Psoas muscle (tissue), 8 donors: ENCODE data around the gene SLC22A13. TPM values are rescaled to one million over a fixed set of nuclear protein-coding genes. Genes with fewer than 3 reads are reported as not detected.
"Not testable (repeated sequence)": the region's sequence is repeated elsewhere in the genome, so short reads cannot be mapped to it uniquely, and the experiment has no call there.

ENCODE experiments used
- ATAC-seq, 4 donors: fragments of 200-7000 bp; cut with Tn5 transposase; one replicate each; pipeline ENCODE4 v1.9.1; 2020; ENCODE audit warnings: moderate library complexity in 3 of 4, mild to moderate bottlenecking in 2 of 4
- DNase-seq, 2 donors: peaks; one replicate each; pipeline ENCODE4 v3.0.0-alpha.2; 2020
- H3K27ac ChIP-seq: fragments of 200-600 bp; one replicate; pipeline ENCODE4 v1.8.0; 2022
- H3K27me3 ChIP-seq, 3 donors: fragments of 200-600 bp in 1 of 3; one replicate each; pipeline versions ENCODE4 v1.6.1 to v1.8.0; 2013 to 2022; ENCODE audit warnings: low read length in 2 of 3, mild to moderate bottlenecking in 2 of 3, moderate library complexity in 1 of 3; ENCODE audit not compliant: insufficient read depth in 3 of 3
- H3K36me3 ChIP-seq, 2 donors: fragments of 200-600 bp in 1 of 2; one replicate each; pipeline versions ENCODE4 v1.6.1 to v1.8.0; 2013 to 2022; ENCODE audit warnings: low read depth in 1 of 2, mild to moderate bottlenecking in 1 of 2, moderate library complexity in 1 of 2; ENCODE audit not compliant: insufficient read depth in 1 of 2
- H3K4me1 ChIP-seq: fragments of 200-600 bp; one replicate; pipeline ENCODE4 v1.8.0; 2022
- H3K4me3 ChIP-seq: fragments of 200-600 bp; one replicate; pipeline ENCODE4 v1.8.0; 2022; ENCODE audit warnings: mild to moderate bottlenecking
- H3K9me3 ChIP-seq: fragments of 200-600 bp; one replicate; pipeline ENCODE4 v1.8.0; 2022
- WGBS, 3 donors: extraction: QIAGEN DNeasy Blood & Tissue Kit; methylation state at CpG; one replicate each; pipeline versions ENCODE4 v1.1.6 to v1.1.7; 2013; 5-methylcytosine and 5-hydroxymethylcytosine counted together
- intact Hi-C, 2 donors: fragments of 100-400 bp; cut with DNase I; formaldehyde crosslinking; loops; one replicate each; pipeline versions ENCODE4 v1.11.0 to v1.14.2; 2022
- polyA plus RNA-seq, 3 donors: library from polyadenylated mRNA; stranded (reverse); fragments of 200-250 nt; gene quantifications; one replicate each; pipeline ENCODE4 v1.2.3, GENCODE V29; 2013
- total RNA-seq, 4 donors: library from RNA; stranded (reverse); fragmentation: NEBNext Ultra II Directional in 2 of 4; extraction: Animal tissue kit (Norgen Biotek cat#: 25700) in 2 of 4; gene quantifications; one replicate each; pipeline versions ENCODE4 v1.2.1 to v1.2.4, GENCODE V29; 2021 to 2023
- TF ChIP-seq, protein P1 (sequence below): fragments of 200-600 bp; IDR thresholded peaks from one replicate; pipeline ENCODE4 v1.8.0; 2022; ENCODE audit warnings: antibody characterized with exemption
- donor health status: healthy with polysubstance abuse.
- donor health status: DM: no; HTN: no; CAD: no; lungs with moderate emphysema.
- donor health status: Bipolar disorder and iron deficiency.
- donor health status: healthy.
- donor health status: DM: yes; HTN: yes; CAD: no.
- donor health status: DM: no; HTN: no; CAD: no.
- donor health status: DM: no; HTN: no; CAD: no.
- donor health status: DM: yes; HTN: yes; CAD: no.

The SLC22A13 gene
- total and polyA plus RNA-seq, 7 donors, result 0.11 to 0.64 (median 0.29) TPM

- intact Hi-C loops, result no loop called here
- no peaks in the 10 kb centered on the region for H3K4me1 ChIP-seq
- no peaks in the 10 kb centered on the region for H3K27me3 ChIP-seq
- no peak overlapping the region for H3K27ac ChIP-seq
- TF ChIP-seq, protein P1, sequence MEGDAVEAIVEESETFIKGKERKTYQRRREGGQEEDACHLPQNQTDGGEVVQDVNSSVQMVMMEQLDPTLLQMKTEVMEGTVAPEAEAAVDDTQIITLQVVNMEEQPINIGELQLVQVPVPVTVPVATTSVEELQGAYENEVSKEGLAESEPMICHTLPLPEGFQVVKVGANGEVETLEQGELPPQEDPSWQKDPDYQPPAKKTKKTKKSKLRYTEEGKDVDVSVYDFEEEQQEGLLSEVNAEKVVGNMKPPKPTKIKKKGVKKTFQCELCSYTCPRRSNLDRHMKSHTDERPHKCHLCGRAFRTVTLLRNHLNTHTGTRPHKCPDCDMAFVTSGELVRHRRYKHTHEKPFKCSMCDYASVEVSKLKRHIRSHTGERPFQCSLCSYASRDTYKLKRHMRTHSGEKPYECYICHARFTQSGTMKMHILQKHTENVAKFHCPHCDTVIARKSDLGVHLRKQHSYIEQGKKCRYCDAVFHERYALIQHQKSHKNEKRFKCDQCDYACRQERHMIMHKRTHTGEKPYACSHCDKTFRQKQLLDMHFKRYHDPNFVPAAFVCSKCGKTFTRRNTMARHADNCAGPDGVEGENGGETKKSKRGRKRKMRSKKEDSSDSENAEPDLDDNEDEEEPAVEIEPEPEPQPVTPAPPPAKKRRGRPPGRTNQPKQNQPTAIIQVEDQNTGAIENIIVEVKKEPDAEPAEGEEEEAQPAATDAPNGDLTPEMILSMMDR, result no peak
- no peak for ATAC-seq
- no peaks in the 10 kb centered on the region for H3K9me3 ChIP-seq
- peaks cover 0 to 25% of the 10 kb centered on the region in 2 donors for H3K36me3 ChIP-seq
- DNase-seq, result no peak
- WGBS, 3 donors, result 80 to 90% (median 89%) methylated on average over 5 of the region's 5 CpGs
- no peak overlapping the region for H3K4me3 ChIP-seq
Measured at GRCh38 chr3:38278841-38279240, 13.2 kb downstream of the SLC22A13 start.

GRCh38 chr3:38281895-38282686 is 16.5 kb downstream of the SLC22A13 start, which contains the start of gene SLC22A14:
SLC22A14 (plus strand) TSS chr3:38282294; CDS start chr3:38306027, 23,733 bp downstream.
- ATAC-seq (no peak), DNase-seq (no peak)
- Histone ChIP-seq H3K4me1 (no peaks in the 10 kb centered on the region), H3K9me3 (no peaks in the 10 kb centered on the region), H3K27ac (no peak within 1 kb of the TSS), H3K27me3 (no peaks in the 10 kb centered on the region), H3K4me3 (no peak within 1 kb of the TSS), H3K36me3 (peaks cover 0 to 7% of the 10 kb centered on the region in 2 donors)
- WGBS, 3 donors, result 87 to 91% (median 89%) methylated on average over 14 of the region's 14 CpGs
- intact Hi-C loops, result no loop called here
- TF ChIP-seq, protein P1, result no peak

DNA sequence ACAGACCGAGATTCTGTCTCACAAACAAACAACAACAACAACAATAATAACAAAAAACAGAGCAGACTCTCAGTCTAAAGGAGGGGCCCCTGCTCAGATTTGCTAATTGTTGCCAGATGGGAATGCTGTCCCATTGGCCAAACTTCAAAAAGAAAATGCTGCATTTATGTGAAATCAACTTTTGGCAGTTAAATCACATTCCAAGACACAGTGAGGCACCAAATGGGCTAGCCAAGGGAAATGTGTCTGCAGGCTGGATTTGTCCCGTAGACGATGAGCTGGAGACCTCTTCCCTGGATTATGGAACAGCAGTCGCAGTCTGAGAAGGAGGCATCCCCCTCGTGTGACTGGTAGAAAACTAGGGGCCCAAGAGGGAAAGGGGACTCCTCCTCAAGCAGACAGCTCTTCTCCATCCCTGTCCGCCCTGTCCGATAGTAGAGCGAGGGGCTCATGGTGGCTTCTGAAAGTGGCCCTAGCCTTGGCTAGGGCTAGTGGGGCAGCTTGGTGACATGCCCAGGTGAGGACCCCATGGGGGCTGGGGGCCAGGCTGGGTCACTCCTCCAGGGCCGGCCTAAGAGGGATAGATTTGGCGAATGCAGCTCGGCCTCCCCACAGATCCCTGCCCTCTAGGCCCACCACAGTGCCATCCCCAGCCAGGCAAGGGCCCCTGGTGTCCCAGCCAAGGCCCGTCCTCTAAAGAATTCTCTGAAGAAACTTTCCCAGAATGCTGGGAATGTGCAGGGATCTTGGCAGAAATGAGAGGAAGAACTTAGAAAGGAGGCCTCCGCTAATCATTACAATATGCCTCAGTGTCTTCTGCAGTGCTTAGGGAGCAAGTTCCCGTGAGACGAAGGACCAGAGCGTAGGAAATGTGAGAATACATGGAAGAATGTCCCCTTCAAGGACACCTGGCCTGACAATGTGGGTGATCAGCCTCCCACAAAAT is 18.5 kb downstream of the SLC22A13 start:
- intact Hi-C loops, result no loop called here
- Histone ChIP-seq H3K4me3 (no peak overlapping the region), H3K9me3 (no peaks in the 10 kb centered on the region), H3K4me1 (no peaks in the 10 kb centered on the region), H3K27ac (no peak overlapping the region), H3K36me3 (no peaks in the 10 kb centered on the region), H3K27me3 (no peaks in the 10 kb centered on the region)
- no peak for DNase-seq
- WGBS, 3 donors, result 73 to 80% (median 79%) methylated on average over 16 of the region's 16 CpGs
- no peak for ATAC-seq
- TF ChIP-seq, protein P1, result no peak

- intact Hi-C loops, result no loop called here
- 89 to 91% (median 90%) methylated on average over 6 of the region's 6 CpGs for WGBS, 3 donors
Measured at GRCh38 chr3:38284756-38285150, 19.1 kb downstream of the SLC22A13 start.

DNA sequence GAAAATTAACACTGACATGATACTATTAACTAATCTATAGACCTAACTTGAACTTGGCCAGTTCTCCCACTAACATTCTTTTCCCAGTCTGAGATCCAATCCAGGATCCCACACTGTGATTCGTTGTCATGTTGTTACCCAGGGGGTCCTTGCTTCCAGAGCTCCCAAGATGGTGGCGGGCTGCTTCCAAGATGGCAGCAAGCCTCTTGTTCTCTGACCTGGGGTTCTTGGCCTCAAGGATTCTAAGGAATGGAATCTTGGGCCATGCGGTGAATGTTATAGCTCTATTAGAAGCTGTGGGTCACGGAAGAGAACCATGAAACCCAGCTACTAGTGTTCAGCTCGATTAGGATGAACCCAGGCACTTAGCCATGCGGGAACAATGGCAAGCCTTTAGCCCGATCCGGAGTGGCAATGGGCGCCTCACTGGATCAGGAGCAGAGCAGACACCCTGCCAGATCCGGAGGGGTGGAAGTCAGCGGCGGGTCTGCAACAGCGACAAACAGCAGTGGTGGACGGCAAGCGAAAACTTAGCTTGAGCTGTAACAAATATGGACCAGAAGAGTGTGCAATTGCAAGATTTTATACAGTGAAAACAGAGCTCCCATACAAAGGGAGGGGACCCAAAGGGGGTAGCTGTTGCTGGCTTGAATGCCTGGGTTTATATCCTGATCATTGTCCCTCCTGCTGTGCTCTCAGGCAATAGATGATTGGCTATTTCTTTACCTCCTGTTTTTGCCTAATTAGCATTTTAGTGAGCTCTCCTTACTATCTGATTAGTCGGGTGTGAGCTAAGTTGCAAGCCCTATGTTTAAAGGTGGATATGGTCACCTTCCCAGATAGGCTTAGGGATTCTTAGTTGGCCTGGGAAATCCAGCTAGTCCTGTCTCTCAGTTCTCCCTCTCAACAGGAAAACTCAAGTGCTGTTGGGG is 23.9 kb downstream of the SLC22A13 start:
- H3K27me3 ChIP-seq, H3K9me3 ChIP-seq, H3K36me3 ChIP-seq, intact Hi-C loops, H3K4me1 ChIP-seq, H3K27ac ChIP-seq, DNase-seq, ATAC-seq, H3K4me3 ChIP-seq: not testable (repeated sequence)
- 89 to 96% (median 92%) methylated on average over 16 of the region's 16 CpGs for WGBS, 3 donors

More at GRCh38 chr3:38284756-38285150, 19.1 kb downstream of the SLC22A13 start:
- Histone ChIP-seq H3K4me3 (no peak overlapping the region), H3K9me3 (no peaks in the 10 kb centered on the region), H3K27me3 (no peaks in the 10 kb centered on the region), H3K4me1 (no peaks in the 10 kb centered on the region), H3K36me3 (no peaks in the 10 kb centered on the region), H3K27ac (no peak overlapping the region)
- TF ChIP-seq, protein P1, result no peak
- DNase-seq, result no peak
- ATAC-seq, result no peak

DNA sequence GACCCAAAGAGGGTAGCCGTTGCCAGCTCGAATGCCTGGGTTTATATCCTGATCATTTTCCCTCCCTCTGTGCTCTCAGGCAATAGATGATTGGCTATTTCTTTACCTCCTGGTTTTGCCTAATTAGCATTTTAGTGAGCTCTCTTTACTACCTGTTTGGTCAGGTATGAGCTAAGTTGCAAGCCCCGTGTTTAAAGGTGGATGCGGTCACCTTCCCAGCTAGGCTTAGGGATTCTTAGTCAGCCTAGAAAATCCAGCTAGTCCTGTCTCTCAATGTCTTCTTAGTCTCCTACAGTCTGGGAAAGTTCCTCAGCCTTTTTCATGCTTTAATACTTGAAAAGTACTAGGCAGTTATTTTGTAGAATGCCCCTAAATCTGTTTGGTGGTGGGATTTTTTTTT is 31.4 kb downstream of the SLC22A13 start:
- H3K36me3 ChIP-seq, H3K4me3 ChIP-seq, DNase-seq, H3K27me3 ChIP-seq, ATAC-seq, H3K9me3 ChIP-seq, intact Hi-C loops, H3K27ac ChIP-seq, H3K4me1 ChIP-seq: not testable (repeated sequence)
- 67 to 88% (median 78%) methylated on average over 4 of the region's 4 CpGs for WGBS, 3 donors
